GM18858 (cell line): ENCODE data around the gene ALDH1L2.

Experiments
- ATAC-seq: cut with Tn5 transposase; IDR thresholded peaks from one replicate; pipeline ENCODE4 v1.9.1; 2021; ENCODE audit not compliant: unreplicated experiment

Gene ALDH1L2

DNA sequence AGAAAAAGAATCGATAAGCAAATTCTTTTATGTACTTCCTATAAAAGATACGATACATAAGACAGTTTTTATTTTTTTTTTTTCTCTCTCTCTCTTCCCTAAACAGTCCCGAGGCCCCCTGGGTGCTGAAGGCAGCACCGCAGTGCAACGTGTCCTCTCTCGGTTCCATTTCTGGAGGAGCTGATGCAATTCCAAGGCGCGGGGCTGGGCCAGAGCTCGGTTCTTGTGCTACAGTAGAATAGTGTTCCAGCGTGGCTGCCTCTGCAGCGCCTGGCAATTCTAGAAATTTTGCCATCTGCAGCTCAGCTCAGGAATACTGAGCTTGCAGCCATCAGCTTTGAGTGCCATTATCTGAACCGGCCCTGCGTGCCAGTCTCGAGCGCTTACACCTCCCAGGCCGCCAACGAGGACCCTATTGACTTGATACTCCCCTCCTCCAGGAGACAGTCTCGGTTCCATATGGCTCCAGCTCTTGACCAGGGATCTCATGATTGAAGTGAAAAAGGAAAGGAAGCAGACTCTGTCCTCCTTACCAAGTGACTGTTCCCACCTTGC, 630 bp downstream of the ALDH1L2 start:
- no peak for ATAC-seq

DNA sequence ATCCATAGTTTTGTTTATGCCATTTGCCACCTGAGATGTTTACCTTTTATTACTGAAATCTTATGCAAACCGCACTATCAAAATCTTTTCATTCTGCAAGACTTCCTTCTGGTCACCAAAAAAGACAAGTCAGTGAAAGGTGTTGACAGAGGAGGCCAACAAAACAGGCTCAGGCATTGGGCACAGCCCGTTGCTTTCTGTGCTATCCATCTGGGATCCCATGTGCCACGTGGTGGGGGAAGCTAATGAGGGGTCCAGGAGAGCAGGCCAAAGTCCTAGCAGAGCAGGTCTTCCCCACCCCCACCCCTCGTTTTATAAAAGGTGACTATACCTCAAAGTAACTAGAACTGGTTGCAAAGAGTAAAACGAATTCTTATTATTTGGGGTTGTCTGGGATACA, 1.2 kb downstream of the ALDH1L2 start:
- ATAC-seq: no peak

DNA sequence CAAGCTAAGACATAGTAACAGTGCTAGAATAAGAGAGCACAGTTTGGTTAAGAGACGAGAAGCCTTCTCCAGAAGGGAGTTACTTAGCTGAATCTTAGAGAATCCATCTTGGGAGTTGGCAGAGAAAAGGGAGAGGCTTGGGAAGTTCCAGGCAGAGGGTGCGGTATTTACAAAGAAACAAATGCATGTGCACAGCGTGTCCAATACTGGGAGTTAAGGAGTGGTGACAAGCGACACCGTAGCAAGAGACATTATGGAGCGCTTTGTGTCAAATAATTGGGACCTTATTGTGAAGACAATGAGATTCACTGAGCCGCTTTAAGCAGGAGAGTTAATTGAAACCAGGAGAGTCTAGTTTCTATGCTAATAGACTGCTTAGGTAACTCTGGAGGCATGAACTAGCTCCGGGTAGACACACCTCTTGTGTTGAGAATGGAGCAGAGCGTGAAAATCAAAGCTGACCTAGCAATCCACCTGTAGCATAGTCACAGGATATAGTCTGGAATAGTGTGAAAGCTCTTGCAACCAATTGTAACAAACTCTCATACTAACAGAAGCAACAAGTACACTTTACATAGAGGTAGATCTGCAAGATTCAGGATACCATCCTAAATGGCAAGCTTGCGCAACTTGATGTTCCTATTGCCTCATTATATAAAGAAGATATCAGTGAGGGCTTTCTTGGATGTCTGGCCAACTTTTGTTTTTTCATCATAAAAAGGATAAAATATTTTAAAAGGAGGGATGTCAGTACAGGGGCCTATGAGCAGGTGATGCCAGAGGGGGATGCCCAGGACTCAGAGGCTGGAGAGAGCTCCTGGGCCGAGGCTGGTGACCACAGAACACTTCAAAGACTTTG, 5.3 kb downstream of the ALDH1L2 start:
- no peak for ATAC-seq

DNA sequence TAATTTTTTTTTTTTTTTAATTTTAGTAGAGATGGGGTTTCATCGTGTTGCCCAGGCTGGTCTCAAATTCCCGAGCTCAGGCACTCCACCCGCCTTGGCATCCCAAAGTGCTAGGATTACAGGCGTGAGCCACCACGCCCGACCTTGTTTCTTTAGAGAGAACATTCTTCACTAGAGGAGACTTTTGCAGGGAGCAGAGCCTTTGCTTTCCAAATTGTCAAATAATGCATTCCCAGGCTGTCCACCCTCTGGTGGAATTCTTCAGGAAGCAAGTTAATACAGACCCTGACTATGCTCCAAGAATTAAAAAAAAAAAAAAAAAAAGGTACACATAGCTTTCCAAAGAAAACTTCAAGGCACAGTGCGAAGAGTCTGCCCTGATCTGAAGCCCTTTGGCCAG, 6.8 kb downstream of the ALDH1L2 start:
- no peak for ATAC-seq

DNA sequence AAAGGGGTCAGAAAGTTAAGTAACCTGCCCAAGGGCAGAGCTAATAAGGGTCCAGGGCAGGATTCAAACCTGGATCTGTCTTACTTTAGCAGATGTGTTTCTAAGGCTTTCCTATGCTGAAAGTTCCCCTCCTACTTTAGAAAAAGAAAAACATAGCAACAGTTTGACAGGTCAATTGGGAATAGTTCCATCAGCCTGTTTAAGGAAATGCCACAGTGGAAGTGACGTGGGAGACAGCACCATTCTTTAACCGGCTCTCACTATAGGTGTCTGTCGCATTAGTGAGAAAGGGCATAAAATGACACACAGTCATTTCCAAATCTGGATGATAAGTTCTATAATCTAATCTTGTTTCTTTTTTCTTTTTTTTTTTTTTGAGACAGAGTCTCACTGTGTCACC, 7.3 kb downstream of the ALDH1L2 start:
- no peak for ATAC-seq

DNA sequence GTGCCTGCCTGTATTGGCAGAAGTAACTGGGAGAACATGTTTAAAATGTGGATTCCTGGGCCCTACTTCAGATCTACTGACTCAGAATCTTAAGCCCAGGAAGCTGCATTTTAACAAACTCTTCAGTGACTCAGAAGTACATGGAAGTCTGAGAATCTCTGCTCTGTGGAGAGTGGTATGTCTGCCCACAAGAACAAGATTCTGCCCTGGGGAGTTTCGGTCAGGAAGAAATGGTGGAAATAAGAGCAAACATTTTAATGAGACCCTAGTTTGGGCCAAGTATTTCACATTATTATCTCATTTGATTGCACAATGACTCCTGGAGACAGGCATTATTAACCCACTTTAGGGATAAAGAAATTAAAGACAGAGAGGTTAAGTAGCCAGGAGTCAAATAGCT, 8.2 kb downstream of the ALDH1L2 start:
- no peak for ATAC-seq

DNA sequence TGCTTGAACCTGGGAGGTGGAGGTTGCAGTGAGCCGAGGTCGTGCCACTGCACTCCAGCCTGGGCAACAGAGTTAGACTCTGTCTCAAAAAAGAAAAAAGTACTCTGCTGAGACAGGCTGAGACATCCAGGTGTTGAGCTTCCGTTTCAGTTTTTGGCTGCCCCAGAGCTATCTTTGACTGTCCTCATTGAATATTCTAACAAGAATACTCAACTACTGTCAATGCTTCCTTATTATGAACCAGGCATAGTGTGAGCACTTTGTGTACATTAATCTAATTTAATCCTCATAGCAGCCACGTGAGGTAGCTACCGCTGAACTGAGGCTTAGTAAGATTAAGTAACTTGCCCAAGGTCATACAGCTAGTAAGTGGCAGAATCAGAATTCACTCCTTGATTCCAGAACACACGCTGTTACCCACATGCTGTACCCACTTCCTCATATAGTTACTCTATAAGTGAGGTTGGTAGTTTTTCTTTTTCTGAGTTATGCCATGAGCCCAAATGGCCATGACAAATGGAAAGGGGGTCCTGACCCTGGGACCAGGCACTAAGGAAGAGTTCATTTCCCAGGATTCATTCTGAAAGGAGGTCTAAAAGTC, 11.3 kb downstream of the ALDH1L2 start:
- ATAC-seq: no peak

DNA sequence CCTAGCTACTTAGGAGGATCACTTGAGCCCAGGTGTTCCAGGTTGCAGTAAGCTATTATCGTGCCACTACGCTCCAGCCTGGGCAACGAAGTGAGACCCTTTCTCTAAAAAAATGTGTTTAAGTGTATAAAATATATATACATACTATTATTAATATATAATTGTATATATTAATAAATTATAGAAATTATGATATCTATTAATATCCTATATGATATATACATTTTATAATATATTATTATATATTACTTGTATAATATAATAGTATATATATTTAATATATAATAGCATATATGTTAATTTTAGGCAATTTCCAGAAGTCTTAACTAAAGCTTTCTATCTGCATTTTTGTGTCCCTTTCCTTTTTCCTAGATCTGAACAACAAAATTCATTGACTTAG, 12.3 kb downstream of the ALDH1L2 start:
- no peak for ATAC-seq

DNA sequence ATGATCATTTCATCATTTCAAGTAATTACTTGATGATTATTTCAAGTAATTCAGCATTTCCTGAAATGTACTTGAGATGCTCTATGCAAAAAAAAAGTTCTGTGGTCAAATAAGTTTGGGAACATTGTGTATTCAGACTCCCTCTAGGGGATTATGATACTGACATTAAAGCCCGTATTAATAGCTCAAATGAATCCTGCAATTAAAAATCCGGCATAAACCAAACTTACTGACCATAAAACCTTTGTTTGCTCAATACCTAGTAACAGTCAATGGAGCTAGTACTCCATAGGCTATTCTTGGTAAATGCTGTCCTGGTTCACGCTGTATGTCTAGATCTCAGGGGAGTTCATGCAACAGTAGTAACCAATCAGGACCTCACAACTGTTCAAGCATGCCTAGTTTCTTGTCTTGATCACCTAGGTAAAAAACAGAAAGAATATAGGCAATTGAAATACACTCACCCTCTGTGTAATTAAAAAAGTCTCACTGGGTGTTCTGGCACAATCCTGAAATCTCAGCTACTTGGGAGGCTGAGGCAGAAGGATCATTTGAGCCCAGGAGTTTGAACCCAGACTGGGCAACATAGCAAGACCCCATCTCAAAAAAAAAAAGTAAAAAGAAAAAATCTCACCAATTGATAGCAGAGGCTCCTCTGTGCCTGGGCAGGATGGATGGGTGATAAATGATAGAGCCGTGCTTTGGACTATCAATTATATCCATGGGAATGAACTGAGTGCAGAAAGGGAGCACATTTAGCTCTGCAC, 14.1 kb downstream of the ALDH1L2 start:
- no peak for ATAC-seq

DNA sequence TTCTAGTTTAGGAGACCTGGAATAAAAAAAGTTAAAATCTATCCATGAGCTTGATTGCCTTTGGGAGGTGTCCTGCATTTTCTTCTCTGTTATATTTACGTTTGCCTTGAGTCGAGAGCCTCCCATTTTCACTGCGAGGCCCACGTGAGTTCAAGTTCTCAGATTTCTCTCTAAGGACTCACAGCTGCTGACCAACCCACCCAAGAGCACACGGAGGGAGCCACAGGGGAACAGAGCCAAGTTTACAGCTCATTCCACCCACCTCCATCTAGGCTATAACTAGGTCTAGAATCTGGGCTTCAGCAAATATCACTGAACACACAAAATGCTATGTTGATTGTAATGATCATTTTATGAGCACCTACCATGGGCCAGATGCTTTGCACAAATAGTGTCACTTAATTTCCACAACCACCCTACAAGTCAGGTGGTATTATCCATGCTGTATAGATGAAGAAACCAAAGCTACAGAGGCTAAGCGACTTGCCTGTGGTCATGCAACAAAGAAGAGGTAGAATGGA, 16.7 kb downstream of the ALDH1L2 start:
- ATAC-seq: no peak

DNA sequence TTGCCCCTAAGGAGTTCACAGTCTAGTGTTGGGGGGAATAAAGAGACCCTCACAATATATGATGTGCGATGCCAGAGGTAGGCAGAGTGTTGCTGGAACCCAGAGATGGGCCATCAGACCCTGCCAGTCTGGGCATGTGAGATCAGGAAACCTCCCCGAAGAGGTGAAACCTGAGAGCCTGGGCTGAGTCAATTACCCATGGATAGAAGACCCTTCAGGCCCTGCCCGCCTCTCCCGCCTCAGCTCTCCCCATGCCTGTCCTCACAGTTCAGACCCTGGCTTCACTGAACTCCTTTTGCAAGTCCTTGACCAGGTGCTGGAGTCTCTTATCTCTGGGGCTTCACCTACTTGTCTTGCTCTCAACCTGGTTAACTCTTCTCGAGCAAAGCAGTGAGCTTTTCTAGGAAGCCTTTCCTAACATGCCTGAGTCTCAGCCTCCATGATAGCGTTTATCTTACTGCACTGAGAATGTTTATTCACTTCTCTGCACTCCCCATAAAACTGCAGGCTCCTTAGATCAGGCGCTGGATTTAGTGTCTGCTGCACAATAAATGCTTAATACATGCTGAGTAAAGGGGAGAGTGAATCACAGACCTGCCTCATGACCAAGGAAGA, 19.6 kb downstream of the ALDH1L2 start:
- ATAC-seq: no peak

DNA sequence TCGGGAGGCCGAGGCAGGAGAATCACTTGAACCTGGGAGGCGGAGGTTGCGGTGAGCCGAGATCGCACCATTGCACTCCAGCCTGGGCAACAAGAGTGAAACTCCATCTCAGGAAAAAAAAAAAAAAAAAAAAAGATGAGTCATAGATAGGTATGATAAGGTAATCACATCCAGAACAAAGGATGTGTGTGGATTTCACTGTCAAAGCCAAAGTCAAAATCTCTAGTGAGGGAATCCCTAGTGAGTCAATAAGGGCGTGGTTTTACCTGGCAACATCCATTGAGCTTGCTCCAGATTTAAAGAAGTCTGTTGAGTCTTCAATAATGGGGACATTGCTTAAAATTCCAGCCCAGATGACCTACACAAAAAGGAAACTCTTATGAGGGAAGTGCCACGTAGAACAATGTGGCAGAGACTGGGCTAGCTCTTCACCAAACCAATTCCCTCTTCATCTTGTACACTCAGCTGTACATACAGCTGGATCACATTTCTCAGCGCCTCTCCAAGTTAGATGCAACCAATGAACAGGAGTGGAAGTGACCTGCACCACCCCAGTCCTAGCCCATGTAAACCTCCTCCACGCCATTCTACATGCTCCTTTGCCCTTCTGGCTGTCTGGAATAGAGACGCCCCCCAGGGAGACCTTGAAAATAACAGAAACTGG, 23.4 kb downstream of the ALDH1L2 start:
- ATAC-seq: no peak

DNA sequence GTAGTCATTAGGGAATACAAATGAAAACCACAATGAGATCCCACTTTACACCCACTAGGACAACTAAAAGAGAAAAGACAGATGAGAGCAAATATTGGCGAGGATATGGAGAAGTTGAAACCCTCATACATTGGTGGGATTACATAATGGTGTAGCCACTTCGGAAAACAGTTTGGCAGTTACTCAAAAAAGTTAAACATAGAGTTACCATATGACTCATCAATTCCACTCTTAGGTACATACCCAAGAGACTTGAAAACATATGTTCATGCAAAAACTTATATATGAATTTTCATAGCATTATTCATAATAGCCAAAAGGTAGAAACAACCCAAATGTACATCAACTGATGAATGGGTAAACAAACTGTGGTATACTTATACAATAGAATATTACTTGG, 27.1 kb downstream of the ALDH1L2 start:
- no peak for ATAC-seq

DNA sequence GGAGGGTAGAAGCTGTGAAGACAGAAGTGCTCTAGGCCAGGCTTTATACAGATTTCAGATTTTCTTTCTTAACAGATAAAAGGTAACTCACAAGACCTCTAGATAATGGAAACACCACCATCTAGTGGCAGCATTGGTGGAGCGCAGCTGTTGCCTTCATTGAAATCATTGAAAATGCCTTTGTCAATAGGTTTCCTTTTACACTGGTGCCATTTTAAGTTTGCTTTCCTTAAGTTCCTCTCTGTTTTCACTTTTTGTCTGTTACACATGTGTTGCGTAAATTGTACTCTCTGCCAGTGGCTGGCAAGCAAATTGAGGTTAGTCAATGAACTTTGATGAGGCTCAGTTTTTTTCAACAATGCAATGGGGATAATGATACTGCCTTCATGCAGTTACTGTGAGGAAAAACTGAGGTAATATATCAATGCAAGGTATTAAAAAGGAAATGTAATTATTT, 31.1 kb downstream of the ALDH1L2 start:
- ATAC-seq: no peak

DNA sequence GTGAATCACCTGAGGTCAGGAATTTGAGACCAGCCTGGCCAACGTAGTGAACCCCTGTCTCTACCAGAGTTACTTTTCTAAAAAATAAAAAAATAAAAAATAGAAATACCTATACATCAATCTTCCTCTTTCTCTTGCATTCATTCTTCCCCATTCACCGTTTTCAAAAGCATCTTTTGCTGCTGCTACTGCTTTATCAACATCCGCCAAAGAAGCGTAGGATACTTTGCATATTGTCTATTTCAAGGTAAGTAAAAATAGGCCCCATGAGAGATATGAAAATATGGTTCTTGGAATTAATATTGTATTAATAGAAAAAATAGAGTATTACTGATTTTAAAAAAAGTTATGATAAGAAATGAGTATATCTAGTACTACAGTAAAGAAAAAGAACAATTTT, 32.3 kb downstream of the ALDH1L2 start:
- ATAC-seq: no peak

DNA sequence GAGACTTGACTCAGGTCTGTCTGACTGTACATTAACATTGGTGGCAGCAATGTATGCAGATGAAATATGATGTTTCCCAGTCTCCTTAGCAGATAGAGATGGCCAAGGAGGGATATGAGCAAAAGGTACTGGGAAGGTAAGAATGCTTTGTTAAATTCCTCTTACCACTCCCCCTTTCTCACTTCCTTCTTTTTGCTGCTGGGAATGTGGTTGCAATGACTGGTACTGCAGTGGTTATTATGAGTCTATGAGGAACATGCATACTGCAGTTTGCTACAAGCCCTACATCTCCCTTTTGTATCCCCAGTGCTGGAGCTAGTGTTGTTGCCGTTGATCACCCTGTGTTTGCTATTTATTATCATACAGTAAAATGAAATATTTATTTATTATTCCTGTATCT, 35.9 kb downstream of the ALDH1L2 start:
- ATAC-seq: no peak

DNA sequence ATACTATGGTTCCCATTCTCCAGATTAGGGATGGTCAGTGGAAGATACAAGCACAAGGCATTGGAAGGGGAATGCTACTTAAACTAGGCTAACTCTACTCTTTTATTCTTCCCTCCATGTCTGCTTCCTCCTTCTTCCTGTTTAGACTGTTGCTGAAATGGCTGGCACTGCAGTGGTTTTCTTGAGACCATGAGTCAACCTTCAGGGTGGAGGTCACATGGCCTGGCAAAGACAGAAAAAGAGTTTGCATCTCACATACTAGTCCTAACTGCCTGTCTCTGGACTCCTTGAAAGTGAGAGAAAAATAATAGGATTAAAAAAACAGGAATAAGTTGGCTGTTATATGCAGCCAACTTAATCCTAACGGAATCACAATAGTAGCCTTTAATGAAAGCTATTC, 37.0 kb downstream of the ALDH1L2 start:
- ATAC-seq: no peak

DNA sequence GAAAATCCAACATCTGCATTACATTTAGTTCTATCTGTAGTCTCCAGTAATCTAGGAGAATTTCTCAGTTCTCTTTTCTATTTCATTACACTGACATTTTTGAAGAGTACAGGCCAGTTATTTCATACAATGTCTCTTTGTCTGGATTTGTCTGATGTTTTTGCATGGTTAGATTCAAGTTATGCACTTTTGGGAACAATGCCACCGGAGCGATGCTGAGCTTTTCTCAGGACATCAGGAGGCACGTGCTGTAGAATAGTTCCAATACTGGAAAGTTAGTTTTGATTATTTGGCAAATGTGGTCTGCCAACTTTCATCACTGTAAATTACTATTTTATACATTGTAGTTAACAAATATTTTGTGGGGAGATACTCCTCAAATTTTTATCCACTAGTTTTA, 43.1 kb downstream of the ALDH1L2 start:
- ATAC-seq: no peak

DNA sequence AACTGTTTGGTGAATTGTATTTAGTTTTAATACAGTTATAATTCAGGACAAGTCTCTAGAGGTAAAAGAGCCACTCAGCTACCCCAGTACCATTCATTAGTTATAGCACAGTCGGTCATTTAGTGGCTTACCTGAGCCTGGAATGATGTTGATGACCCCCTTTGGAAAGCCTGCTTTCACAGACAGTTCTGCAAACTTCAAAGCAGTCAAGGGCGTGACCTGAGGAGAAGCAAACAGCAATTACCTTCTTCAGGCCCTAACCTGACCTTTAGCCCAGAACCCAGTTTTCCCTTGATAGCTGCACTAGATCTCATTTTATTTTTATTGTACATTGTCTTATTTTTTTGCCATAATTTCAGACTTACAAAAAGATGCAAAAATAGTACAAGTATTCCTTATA, 43.8 kb downstream of the ALDH1L2 start:
- no peak for ATAC-seq

DNA sequence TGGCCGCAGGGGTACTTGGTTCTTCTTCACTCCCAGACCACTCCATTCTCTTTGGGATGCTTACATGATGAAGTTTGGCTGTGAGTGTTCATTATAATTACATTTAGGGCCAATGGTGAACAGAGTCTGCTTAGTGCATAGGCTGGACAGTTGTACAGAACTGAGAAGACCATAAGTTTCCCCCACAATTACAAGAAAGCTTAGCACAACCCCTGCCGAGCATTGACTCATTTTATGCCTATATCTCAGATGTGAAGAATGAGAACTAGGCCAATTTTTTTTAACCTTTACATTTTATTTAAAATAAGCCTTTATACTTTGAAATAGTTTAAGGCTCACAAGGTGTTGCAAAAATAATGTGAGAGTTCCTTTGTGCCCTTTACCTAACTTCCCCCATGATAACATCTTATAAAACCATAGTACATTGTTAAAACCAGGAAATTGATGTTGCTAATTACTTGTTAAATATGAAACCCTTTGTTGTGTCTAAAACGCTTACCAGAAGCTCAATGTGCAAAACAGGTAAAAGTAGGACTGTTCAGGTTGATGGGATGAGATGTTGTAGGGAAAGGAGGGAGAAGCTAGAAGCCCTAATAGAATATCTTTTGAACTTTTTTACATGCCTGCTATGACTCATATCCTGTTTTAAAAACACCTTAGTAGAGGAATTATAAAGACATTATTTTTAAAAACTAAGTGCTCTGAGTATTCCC, 47.2 kb downstream of the ALDH1L2 start:
- ATAC-seq: no peak
